DLD1 (cell line): ENCODE results near the gene CYBA.
"Not testable (repeated sequence)": the region's sequence is repeated elsewhere in the genome, so short reads cannot be mapped to it uniquely, and the experiment has no call there.

Experiments used
- in situ Hi-C: cut with HindIII; loops from 2 replicates; pipeline ENCODE4 v1.10.0; 2017; ENCODE audit warnings: low sequenced_read_pairs

Gene CYBA

DNA sequence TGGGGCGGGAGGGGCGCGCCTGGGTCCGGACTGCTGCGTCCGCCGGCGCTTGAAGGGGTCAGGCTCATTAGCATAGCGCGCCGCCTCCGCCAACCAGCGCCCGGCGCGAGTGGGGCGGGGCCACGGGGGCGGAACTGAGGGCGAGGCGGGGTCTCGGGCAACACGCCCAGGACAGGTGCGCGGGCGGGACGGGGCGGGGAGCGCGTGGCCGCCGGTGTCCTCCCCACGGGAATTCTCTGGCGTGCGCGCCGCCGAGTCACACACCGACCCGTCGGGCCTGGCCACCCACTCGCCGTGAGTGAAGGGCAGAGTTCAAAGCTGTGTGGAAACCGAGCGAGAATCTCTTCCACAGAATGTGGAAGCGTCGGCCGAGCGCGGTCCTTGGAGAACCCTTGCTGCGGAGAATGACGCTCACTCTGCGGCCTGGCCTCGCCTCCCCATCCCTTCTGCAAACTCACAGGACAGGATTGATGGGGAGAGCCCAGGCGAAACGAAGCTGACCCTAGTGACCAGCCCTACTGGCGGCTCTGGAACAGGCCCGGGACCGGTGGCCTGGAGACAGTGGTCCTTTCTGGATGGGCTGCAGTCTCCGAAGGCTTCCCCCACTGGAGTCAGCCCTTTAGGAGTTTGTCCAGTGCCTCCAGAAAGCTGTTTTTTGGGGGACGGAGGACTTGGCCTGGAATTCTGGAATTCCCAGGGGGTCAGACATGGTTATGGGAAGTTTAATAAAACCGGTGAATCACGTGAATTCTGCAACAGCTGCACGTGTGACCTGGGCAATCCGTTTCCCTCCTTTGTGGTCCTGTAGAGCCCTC lies 35.8 kb upstream of the CYBA start, which contains the start of gene SNAI3:
Gene SNAI3 (minus strand): TSS at position 69 of the 815 bp plus-strand sequence. CDS start 101 bp downstream, outside the sequence.
- in situ Hi-C loops, result no loop called here

DNA sequence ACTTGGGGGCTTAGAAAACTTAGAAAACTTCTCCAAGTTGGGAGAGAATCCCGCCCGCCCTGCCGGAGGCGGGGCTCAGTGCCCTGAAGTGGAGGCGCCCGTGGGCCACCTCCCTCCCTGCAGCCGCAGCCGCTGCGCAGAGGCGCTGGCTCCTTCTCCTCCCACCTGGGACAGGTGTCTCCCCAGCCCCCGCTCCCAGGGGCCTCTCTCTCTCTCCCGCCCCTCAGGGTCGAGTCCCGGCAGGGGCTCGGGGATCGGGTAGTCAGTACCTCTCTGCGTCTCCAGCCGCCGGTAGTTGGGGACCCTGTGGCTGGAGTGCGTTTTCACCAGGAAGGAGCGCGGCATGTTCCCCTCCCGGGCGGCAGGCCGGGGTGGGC lies 35.2 kb upstream of the CYBA start:
- in situ Hi-C loops, result no loop called here

DNA sequence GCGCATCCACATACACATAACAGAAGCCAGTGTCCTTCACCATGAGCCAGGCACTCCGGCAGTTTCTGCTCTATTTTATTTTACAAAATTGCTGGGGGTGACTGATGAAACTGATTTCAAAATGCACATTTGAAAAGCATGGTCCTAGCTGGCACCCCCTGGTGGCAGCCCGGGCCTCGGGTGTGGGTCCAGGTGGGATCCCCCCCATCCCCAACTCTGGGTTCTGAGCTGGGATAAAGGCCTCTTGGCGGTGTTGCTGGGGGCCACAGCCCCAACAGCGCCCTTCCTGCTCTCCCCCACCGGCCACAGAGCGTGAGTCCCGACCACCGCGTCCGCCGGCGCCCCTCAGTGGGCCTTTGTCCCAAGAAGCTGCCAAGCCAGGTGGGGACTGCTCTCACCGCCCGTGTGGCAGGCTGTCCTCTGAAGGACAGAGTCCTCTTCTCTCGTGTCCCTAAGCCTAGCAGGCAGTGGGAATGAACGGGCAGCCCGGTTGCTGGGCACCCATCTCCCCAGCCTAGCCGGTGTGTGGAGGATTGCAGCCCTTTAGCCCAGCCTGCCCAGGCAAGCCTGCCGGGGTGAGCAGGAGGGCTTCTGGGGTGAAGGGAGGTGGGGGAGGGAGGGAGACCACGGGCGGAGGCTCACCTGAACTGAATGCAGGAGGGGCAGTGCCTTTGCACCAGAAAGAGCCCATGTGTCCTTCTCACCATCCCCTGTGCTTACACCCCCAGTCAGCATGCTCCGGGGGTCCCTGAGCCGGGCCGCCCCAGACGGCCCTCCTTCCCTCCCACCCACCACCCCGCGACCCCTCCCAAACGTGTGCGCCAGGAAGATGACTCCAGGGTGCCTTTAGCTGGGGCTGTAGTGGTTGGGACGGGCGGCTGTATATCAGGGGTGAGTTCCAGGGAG lies 34.6 kb upstream of the CYBA start:
- in situ Hi-C loops, result no loop called here

DNA sequence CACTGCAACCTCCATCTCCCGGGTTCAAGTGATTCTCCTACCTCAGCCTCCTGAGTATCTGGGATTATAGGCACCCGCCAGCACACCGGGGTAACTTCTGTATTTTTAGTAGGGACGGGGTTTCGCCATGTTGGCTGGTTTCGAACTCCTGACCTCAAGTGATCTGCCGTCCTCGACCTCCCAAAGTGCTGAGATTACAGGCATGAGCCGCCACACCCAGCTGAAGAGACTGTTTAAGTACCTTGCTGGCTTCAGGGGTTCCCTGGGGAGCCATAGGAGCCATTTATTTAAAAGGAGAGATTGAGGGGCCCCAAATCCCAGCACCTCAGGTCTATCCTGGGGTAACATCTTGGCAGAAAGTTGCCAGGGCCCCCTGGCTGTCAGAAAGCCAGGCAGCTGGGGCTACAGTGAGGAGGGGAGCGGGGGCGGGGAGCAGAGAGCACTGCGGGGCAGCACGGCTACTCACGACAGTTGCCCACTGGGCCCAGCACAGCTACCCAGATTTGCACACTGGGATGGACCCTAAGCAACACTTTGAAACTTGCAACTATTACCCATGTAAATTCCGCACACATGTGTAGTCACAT lies 33.8 kb upstream of the CYBA start:
- in situ Hi-C loops, result no loop called here

DNA sequence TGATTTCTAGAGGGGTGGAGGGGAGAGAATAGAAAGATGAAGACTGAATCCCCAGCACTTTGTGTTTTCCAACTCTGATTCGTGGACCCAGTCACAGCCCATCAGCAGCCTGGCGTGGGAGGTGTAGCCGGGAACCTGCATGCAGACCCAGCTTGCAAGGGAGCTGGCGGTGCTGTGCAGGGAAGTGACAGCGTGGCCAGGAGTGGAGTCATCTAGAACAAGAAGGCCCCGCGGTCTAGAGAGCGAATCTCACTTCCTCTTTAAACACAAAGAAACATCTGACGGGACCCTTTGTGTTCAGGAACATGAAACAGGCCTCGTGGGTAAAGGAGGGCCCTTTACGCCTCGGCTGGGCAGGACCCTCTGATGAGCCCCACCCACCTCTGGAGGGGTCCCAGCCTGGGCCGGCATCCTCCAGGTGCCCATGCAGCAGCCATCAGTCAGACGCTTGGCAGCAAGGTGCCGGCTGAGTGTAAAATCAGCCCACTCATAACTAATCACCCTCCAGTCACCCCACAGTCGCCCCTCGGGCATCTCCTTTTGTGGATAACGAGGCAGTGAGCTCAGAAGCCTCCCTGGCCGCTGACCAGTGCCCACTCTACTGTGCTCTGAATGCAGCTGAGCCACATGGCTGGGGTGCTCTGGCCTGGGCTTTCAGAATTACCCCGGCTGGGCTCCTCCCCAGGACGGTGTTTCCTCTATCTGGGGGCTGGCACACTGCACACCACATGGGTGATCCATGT lies 31.0 kb upstream of the CYBA start:
- in situ Hi-C loops, result no loop called here

DNA sequence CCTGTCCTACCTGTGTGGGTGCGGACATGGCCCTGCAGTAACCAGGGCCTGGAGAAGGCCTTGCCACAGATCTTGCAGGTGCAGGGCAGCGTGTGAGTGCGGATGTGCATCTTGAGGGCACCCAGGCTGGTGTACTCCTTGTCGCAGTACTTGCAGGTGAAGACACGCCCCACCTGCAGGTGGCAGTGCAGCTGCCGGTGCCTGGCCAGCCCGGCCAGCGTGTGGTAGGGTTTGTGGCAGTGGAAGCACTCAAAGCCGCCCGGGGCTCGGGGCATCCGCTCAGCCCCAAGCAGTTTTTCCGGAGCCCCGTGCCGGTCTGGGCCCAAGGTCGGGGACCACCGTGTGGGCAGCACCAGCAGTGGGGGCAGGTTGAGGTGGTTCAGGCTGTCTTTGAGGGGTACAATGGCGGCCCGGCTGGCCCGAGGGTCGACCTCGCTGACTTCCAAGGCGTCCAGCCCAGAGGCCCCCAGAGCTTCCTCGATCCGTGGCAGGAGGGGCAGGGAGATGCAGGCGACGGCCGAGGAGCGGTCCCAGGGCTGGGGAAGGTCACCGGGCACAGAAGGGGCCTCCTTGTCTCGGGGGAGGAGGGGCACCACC lies 30.3 kb upstream of the CYBA start:
- in situ Hi-C loops, result no loop called here

DNA sequence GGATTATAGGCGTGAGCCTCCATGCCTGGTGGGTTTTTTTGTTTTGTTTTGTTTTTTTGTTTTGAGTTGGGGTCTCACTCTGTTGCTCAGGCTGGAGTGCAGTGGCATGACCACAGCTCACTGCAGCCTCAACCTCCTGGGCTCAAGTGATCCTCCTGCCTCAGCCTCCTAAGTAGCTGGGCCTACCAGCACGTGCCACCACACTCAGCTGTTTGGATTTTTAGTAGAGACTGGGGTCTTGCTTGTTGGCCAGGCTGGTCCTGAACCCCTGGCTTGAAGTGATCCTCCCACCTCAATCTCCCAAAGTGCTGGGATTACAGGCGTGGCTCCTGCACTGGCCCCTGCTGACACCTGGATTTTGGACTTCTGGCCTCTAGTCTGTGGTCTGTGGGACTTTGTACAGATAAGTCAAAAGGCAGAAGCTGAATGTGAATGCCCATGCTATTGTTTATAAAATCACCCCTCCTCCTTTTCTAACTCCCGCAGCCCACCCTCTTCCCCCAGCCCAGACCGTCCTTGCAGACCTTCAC lies 29.8 kb upstream of the CYBA start:
- in situ Hi-C loops, result no loop called here

DNA sequence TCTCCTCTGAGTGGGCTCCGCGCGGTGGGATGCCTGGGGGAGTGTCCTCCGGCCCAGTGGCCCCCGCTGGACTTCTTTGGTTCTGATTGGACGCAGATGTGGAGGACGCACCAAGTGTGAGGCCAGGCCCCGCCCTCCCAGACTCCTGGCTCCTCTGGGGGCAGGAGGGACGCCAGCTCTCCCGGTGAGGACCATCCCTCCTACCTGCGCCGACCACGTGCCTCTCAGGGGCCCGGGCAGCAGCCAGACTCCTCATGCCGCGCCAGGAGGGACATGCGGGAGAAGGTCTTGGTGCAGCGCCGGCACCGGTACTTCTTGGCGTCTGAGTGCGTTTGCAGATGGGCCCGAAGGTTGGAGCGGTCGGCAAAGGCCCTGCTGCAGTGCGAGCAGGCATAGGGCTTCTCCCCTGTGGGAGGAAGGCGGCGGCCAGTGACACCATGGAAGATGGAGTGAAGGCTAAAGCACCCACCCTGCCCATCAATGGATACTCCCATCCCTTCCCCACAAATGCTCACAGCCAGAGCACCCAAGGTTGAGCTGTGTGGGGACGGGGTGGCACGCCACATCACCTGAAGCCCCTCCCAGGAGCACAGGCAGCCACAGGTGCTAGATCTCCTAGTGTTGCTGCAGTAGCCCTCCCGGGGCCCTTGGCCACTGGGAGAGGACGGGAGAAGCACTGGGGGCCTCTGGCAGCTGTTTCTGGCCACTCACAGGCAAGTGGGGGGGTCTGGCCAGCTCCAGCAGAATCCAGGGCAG lies 27.5 kb upstream of the CYBA start:
- in situ Hi-C loops, result no loop called here

DNA sequence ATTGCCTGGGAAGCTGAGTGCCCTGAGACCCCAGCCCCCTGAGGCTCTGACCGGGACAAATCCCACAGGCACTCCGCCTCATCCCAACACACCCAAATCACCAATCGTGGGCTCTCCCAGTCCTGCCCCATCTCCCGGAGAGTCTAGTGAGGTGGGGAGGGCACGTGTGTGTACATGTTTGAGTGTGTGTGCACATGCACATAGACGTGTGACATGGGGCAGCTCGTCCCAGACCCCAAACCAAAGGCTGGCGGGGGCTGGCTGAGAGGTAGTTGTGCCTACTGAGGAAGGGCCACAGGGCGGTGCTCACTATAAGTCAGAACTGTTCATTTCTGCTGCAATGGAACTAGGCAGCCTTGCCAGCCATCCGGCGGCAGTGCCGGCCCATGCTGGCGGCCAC lies 26.9 kb upstream of the CYBA start:
- in situ Hi-C loops, result no loop called here

DNA sequence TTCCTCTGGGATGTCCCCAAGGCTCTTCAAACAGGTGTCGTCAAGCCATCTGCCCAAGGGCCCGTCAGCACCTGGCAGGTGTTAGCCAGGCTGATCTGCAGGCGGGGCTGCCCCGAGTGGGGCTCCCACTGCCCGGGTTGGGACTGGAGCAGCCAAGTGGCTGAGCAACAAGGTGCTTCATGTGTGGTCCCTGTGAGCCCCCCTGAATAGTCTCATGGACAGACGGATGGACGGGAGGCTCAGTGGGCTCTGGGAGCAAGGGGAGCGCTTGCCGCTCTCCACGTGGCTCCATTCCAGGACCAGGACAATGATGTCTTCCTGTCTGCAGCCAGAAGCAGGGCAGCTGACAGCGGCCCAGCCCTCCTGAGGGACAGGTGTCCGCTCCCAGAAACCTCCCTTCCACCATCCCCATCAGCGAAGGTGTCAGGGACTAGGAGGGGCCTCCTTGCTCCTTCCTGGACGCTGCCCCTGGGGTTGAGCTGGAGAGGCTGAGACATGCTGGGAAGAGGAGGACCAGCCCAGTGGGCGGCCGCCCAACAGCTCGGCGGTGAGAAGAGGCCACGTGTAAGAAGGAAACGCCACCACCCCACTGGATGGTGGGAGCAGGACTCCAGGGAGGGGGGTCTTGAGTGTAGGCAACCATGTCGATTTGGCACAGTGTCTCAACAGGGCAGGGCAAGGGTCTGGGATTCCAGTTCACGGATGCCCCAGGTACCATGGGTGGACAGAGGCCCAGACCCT lies 25.8 kb upstream of the CYBA start:
- in situ Hi-C loops, result no loop called here

DNA sequence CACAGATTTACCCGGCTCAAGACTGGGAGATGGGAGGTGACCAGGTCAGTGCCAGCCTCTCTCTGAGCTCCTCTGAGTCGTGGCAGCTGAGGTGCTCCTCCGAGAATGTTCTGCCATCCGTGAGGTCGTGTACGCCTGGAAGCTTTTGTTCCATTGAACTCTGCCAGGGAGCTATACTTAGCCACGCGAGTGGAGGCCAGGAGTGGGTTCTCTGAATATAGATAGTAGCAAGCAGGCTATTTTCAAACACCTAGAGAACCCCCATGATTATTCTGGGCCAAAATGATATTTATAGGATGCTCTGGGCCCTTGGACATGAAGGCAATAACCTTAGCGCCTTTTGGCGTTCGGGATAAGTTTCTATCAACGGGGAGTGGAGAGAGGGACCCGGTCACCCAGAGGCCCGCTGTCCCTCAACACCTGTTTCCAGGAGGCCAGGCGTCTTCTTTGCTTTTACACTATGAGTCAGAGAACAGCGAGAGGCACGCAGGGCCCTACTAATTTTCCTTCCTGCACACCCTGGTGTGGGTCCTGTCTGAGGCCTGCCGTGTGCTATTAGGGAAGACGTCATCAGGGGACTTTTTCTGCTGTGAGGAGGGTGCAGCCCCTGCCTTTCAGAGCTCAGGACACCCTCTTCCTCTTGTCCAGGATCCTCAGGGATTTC lies 23.0 kb upstream of the CYBA start:
- in situ Hi-C loops, result no loop called here

DNA sequence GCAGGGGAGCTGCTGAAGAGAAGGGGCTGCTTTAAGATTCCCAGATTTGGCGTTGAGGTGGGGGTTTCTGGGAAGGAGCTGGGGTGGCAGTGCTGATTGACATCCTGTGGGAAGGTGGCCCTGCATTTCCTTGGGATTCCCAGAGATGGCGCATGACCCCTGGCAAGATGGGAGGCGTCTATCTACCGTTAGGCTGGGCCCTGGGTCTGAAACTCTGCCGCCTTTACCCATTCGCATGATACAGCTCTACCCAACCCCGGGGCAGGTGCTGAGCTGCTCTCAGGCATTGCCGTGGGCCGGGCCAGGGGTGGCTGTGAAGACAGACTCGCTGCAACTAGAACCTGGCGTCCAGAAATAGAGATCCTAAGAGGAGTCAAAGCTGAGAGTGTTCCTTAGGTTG lies 21.9 kb upstream of the CYBA start:
- in situ Hi-C loops, result no loop called here

DNA sequence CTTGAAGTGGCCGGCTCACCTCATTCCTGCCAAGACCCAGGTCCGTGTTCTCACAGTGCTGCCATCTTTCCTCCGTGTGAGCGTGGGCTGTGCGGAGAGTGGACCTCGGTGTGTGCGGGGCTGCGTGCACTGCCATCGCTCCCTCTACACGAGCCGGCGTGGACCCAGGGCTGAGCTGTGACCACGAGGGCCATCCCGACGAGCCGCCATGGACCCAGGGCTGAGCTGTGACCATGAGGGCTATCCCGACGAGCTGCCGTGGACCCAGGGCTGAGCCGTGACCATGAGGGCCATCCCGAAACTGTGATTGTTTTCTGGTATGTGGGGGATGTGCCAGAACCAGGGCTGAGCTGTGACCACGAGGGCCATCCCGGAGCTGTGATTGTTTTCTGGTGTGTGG lies 21.0 kb upstream of the CYBA start:
- in situ Hi-C loops, result no loop called here

DNA sequence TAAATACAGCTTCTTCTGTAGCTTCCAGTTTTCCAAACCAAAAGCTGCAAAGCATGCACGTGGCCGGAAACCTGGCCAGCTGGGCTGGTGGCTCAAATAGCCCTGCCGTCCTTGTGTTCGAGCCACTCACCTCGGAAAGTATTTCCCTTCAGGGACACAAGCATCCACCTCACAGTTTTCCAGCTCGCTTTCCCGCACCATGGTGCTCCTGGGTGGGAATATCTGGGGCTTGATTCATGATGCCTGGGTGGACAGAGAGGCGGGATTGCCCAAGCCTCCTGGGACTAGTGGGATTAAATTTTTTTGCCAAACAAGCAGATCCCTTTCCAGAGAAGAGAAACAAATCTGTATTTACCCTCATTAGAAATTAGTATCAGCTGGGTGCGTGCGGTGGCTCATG lies 19.1 kb upstream of the CYBA start:
- in situ Hi-C loops, result no loop called here

DNA sequence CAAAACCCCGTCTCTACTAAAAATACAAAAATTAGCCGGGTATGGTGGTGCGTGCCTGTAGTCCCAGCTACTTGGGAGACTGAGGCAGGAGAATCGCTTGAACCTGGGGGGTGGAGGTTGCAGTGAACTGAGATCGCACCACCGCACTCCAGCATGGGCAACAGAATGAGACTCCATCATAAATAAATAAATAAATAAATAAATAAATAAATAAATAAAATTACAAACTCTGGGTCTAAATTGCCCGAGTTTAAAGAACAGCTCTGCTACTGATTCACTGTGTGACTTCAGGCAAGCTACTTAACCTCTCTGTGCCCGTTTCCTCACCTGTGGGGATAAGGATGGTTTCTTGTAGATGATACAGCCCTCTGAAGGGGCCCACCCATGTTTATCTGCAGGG lies 18.6 kb upstream of the CYBA start:
- in situ Hi-C loops, result not testable (repeated sequence)

DNA sequence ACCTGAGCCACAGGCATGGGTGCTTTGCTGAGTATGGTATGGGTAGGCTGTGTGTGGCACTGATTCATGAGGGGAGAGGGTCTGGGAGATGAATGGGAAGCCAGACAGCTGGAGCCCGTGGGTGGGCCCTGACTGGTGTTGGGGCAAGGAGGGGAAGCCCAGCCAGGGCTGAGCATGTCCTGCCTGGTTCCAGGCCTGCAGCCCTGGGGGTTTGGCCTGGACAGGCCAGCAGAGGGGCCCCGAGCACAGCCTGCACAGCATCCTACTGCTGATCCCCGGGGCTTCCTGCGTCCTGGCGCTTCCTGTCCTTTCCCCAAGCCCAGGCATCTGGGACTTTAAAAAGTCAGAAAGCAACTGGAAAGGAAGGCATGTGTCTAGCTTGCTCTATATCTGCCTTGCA lies 16.6 kb upstream of the CYBA start:
- in situ Hi-C loops, result no loop called here

DNA sequence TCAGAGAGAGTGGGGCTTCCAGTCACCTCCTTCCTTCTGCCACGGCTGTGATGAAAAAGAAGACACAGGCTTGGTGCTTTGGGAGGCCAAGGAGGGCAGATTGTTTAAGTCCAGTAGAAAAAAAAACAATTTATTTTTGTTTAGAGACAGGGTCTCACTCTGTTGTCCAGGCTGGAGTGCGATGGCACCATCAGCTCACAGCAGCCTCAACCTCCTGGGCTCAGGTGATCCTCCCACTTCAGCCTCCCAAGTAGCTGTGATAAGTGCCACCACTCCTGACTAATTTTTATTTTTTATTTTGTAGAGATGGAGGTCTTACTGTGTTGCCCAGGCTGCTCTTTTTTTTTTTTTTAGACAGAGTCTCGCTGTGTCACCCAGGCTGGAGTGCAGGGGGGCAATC lies 14.7 kb upstream of the CYBA start:
- in situ Hi-C loops, result no loop called here

DNA sequence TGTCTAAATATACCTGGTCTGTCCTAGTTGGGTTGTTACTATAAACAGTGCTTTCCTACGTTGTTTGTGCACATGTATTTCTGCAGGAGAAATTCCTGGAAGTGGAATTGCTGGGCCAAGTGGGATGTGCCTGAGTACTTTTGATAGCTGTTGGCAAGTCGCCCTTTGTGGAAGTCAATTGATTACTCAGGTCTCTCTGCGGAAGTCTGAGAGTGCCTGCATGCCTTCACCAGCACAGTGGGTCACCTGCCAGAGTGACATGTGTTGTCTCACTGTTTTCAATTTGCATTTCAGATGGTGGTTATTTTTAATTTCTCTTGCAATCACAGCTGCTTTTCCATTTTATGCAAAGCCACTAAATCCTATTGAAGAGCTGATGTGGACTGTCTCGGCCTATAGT lies 14.3 kb upstream of the CYBA start:
- in situ Hi-C loops, result no loop called here
